Stimulated activated CD8-positive, alpha-beta memory T cell treated with anti-CD3 and anti-CD28 coated beads, Interleukin-2, amount 100 ng/mL, for 48 hours (primary cell): Measurements from ENCODE around the gene SAMD4A.
"Not testable (repeated sequence)": the region's sequence is repeated elsewhere in the genome, so short reads cannot be mapped to it uniquely, and the experiment has no call there.

Source experiments
- DNase-seq, 2 donors: peaks; one replicate each; pipeline ENCODE4 v3.0.0-alpha.2; 2020; ENCODE audit warnings: low read depth in 2 of 2

Gene SAMD4A

GRCh38 chr14:54597795-54598443, 31.0 kb downstream of the SAMD4A start:
- DNase-seq, result no peak

- DNase-seq, result no peak
Observed at GRCh38 chr14:54599966-54600716, 33.2 kb downstream of the SAMD4A start.

- DNase-seq, result no peak
Observed at GRCh38 chr14:54600717-54601109, 33.8 kb downstream of the SAMD4A start.

DNA sequence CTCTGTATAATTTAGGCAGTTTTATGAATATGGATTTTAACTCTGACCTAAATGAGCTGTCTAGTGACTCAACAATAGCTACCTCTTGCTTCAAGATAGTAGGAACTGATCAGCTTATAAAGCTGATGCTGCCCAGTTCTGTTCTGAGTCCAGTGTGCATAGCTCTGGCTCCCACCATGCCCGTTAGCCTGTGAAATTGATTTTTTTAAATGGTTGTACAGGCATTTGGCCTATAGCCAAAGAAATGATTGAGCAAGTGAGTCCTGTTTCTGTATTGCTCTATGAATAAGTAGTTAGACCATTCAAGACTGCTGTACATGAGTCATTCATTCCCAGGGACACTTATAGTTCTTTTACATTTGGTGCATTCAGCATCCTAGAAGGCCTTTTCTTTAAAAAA, 36.4 kb downstream of the SAMD4A start:
- DNase-seq, result no peak

DNA sequence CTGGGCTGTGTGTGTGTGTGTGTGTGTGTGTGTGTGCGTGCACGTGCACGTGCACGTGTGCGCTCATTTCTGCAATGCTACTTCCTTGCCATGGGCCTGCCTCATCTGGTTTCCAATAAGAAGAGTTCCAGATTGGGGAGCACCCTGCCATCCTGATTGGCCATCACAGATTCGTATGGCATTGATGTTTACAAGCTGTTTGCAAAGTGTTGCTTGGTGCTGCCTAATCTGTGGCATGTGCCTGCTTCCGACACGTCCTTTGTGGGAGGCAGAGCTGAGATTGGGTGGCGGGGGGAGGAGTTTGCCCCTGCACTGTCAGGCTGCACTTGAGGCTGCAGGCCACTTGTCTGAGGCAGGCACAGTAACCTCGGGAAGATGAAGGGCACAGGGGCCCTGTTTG, 39.2 kb downstream of the SAMD4A start:
- no peak for DNase-seq

GRCh38 chr14:54606631-54607133, 39.8 kb downstream of the SAMD4A start:
- no peak for DNase-seq

DNA sequence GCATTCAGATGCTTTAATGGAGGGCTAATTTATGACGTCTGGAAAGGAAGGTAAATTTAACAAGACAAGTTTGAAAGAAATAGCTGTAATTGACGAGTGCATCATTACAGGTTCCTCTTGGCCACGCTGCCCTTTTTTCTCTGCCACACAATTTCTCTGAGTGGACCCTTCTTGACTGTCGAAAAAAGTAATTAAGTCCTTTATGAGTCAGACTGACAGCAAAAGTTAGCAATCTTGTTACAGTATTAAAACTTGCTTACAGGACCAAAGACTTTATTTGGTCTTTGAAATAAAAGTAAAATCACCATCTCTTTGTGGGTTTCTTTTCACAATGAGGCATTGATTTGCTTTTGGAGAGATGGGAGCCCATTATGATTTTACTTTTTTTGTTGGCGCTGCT, 42.6 kb downstream of the SAMD4A start:
- DNase-seq, result no peak

DNA sequence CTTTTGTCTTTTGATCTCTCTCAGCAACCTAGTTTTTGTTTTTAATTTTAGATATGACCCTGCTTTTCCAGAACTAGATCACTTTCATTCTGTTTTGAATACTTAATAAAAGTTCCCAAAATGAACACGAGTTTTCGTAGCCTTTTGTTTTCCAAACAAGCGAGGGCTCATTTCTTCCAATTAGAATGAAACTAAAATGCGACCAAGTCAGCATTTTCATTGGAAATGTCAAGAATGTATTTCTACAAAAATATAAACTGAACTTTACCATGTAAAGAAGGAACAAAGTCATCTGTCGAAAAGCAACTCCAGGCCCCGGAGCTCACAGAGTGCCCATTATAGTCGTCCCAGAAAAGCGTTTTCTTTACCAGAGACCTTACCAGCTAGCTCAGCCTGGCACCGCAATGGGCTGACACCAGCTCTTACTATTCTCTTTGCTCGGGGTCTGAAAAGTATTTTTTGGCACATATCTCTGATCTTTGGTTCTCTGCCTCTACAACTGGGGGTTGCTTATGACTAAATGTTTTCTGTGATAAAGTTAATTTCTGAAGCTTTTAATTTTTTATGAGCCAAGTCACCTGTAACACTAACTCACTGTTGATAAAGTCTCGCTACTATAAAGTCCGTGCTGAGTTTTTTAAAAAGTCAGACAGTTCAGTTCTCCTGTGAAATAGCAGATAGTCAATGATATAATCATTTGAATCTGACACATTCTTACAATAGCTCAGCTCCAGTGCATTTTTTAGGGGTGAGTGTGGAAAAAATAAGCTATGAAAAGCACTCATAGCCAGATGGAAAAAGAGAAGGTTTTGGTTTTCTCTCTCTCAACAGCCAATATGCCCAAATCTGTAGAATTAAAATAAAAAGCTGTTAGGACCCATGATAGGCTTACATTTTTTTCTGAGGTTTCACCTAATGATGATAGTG, 43.4 kb downstream of the SAMD4A start:
- no peak for DNase-seq

- DNase-seq, result no peak
Observed at GRCh38 chr14:54614296-54614695, 47.4 kb downstream of the SAMD4A start.

- DNase-seq, result no peak
Observed at GRCh38 chr14:54617467-54617866, 50.5 kb downstream of the SAMD4A start.

- DNase-seq, result no peak
Observed at GRCh38 chr14:54621686-54622085, 54.8 kb downstream of the SAMD4A start.

GRCh38 chr14:54622192-54622958, 55.4 kb downstream of the SAMD4A start:
- peak; percentile 39 to 48 for DNase-seq

DNA sequence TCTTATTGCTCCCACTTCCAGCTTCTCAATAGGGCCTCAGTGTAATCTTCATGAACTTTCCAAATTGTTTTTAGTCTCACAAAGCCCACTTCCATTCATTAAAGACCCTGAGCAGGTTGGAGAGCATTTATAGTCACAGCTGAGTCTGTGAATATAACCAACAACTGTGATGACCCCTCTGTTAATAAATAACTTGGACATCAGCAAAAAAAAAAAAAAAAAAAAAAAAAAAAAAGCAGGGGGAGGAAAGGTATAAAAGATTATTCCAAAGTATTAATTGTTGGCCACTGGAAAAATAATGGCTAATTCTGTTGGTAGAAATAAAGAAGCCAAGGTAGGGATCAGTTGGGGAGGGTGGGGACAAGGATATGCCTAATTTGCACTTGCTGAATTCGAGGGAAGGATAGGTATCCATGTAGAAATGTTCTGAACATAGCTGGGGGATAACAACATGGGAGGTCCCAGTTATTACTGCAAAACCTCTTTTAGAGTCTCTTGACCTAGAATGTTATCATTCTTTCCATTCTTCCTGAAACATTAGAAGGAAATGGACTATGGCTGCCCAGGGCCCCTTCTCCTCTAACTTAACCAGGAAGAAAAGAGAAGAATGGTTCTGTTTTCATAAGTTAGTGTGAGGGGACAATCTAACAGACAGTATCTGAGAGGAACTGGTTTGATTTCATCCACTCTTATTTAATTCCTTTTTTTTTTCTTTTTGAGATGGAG, 56.5 kb downstream of the SAMD4A start:
- no peak for DNase-seq

DNA sequence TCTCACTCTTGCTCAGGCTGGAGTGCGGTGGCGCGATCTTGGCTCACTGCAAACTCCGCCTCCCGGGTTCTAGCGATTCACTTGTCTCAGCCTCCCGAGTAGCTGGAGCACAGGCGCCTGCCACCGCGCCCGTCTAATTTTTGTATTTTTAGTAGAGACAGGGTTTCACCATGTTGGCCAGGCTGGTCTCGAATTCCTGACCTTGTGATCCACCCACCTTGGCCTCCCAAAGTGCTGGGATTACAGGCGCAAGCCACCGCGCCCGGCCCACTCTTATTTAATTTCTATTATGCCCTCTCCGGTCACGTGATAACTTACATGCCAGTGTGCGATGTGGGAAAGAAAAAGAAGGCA, 57.1 kb downstream of the SAMD4A start:
- not testable (repeated sequence) for DNase-seq

GRCh38 chr14:54625112-54625511, 58.2 kb downstream of the SAMD4A start:
- DNase-seq, result no peak

DNA sequence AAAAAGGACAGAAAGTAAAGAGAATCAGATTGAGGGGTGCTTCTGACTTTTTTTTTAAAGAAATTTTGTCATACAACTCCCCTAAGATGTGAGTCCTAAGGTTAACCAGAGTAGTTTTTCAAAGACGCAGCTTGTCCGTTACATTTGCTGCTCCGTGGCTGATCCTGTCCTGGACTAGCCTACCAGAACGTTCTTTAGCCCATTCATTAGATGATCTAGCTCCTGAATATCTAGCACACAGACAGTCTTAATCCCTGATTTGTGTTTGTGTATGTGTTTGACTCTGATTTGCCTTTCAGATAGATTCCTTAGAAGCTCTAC, 60.3 kb downstream of the SAMD4A start:
- no peak for DNase-seq

DNA sequence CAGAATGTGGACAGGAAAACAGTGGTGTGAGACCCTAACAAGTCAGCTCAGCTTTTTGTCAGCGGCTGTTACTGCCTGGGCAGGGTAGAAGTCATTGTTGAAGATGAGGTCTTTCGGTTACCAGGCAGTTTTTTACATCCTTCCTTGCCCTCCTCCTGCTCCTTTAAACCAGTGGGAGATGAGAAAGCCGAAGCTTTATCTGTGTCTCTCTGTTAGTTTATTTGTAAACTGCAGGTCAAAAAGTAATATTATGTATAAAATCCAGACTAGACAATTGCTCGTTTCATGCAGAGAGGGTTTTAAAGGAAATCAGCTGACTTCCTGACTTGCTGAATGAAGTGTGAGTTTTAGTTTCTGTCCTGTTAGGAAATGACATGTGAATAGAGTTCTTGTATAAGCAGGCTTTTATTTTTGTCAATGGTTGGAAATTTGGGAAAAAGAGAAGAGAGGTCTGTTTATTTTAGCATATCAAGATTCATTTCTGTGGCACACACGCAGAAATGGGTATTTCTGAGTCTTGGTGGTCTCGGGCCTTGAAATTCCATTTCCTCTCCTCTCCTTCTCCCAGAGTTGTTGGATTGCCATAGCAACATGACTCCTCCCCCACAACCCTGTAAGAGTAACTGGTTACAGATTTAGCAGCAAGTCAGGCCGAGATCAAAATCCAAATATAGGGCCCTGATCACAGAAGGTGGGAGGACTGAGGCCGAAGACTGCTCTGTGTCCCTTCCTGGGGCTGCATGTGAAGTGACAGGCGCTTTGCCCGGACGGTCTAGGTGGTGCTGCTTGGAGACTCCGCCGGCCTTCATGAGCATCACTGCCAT, 60.8 kb downstream of the SAMD4A start:
- DNase-seq, result no peak

DNA sequence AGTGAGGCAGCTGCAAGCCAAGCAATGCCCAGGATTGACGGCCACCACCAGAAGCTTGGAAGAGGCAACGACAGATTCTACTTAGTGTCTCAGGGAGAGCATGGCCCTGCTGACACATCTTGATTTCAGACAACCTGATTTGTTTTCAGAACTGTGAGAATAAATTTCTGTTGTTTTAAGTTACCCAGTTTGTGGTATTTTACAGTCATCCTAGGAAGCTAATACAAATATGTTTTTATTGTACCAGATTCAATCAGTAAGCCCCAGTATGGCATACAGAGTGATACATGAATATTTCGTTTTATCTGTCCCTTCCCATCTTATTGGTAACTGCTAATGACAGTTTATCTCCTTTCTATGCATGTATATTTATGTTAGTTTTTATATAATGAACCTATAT, 62.3 kb downstream of the SAMD4A start:
- no peak for DNase-seq

DNA sequence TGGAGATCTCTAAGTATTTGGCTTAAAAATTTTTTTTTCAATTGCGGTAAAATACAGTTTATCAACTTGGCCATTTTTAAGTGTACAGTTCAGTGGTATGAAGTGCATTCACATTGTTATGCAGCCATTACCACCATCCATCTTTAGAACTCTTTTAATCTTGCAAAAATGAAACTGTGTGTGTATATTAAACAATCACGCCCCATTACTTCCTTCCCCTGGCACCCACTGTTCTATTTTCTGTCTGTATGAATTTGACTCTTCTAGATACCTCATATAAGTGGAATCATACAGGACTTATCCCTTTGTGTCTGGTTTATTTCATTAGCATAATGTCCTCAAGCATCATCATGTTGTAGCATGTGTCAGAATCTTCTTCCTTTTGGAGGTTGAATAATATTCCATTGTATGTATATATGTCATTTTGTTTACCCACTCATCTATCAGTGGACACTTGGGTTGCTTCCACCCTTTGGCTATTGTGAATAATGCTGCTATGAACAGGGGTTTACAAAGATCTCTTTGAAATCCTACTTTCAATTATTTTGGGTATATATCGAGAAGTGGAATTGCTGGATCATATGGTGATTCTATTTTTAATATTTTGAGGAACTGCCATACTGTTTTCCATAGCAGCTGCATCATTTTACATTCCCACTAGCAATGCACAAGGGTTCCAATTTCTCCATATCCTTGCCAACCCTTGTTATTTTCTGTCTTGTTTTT, 62.9 kb downstream of the SAMD4A start:
- no peak for DNase-seq

DNA sequence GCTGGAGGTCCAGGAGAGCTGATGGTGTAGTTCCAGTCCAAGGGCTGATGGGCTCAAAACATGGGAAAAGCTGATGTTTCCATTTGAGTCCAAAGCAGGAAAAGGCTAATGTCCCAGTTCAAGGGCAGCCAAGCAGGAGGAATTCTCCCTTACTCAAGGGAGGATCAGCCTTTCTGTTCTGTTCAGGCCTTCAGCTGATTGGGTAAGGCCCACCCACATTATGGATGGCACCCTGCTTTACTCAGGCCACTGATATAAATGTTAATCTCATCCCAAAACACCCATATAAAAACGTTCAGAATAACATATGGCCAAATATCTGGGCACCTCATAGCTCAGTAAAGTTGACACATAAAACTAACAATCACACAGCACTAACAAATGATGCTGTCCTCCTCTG, 64.1 kb downstream of the SAMD4A start:
- no peak for DNase-seq
